ENCODE results near the gene FBXW4. TPM values are rescaled to one million over a fixed set of nuclear protein-coding genes. Genes with fewer than 3 reads are reported as not detected.
A peak's percentile ranks its signal among the peaks of the same experiment; 100 is the strongest.

FBXW4 gene
- total RNA-seq, 6 donors from 2014 or later: 75.2 to 223 (median 88.5) TPM

GRCh38 chr10:101575580-101576210 is 119.3 kb downstream of the FBXW4 start:
- H3K4me3 ChIP-seq: no peak overlapping the region
- no peak for TF ChIP-seq POLR2AphosphoS5 (IDR thresholded peaks at IDR 0.05)
- no peak for TF ChIP-seq CTCF (IDR thresholded peaks at IDR 0.05)
- TF ChIP-seq EP300 (IDR thresholded peaks at IDR 0.05): no peak
- no peak for TF ChIP-seq POLR2A (IDR thresholded peaks at IDR 0.05)
- H3K27me3 ChIP-seq: no peaks in the 10 kb centered on the region
- WGBS, 2 donors: 84 to 92% methylated on average over 6 to 7 of the region's 7 CpGs
- peaks cover 0 to 34% (median 25%) of the 10 kb centered on the region in 4 donors for H3K36me3 ChIP-seq
- H3K9me3 ChIP-seq: peaks cover 0 to 7% (median 6%) of the 10 kb centered on the region in 4 donors
- ATAC-seq (ENCODE audit: low FRiP score in 2 of 2) (no peak), DNase-seq (no peak)
- H3K4me1 ChIP-seq: peaks cover under 1 to 6% (median 4%) of the 10 kb centered on the region in 4 donors
- H3K27ac ChIP-seq: no peak overlapping the region

- DNase-seq (no peak), ATAC-seq (ENCODE audit: low FRiP score in 2 of 2) (no peak)
- Histone ChIP-seq H3K27ac (no peak overlapping the region), H3K27me3 (peaks cover 0 to under 1% (median 0%) of the 10 kb centered on the region in 4 donors), H3K4me1 (peaks cover 6 to 12% (median 10%) of the 10 kb centered on the region in 4 donors), H3K36me3 (peaks cover 0 to 28% (median 19%) of the 10 kb centered on the region in 4 donors), H3K9me3 (peaks cover 0 to 7% (median 6%) of the 10 kb centered on the region in 4 donors), H3K4me3 (no peak overlapping the region)
- TF ChIP-seq EP300 (IDR thresholded peaks at IDR 0.05) (no peak), CTCF (IDR thresholded peaks at IDR 0.05) (no peak), POLR2AphosphoS5 (IDR thresholded peaks at IDR 0.05) (no peak), POLR2A (IDR thresholded peaks at IDR 0.05) (no peak)
- 83 to 90% methylated on average over 2 to 3 of the region's 3 CpGs for WGBS, 2 donors
Observed at GRCh38 chr10:101575091-101575490, 119.9 kb downstream of the FBXW4 start.

GRCh38 chr10:101573885-101574753 is 120.9 kb downstream of the FBXW4 start:
- peak in 1 of 2 donors; percentile 61 for DNase-seq

GRCh38 chr10:101572785-101573184 is 122.2 kb downstream of the FBXW4 start:
- no peak for TF ChIP-seq EP300 (IDR thresholded peaks at IDR 0.05)
- no peak for TF ChIP-seq CTCF (IDR thresholded peaks at IDR 0.05)
- no peak for TF ChIP-seq POLR2A (IDR thresholded peaks at IDR 0.05)
- TF ChIP-seq POLR2AphosphoS5 (IDR thresholded peaks at IDR 0.05): no peak
- Histone ChIP-seq H3K36me3 (peaks cover 0 to 5% (median 2%) of the 10 kb centered on the region in 4 donors), H3K27ac (no peak overlapping the region), H3K4me1 (peaks cover 12 to 20% (median 18%) of the 10 kb centered on the region in 4 donors), H3K27me3 (peaks cover 0 to 20% (median 8%) of the 10 kb centered on the region in 4 donors), H3K9me3 (peaks cover 0 to 7% (median 6%) of the 10 kb centered on the region in 4 donors), H3K4me3 (no peak overlapping the region)
- ATAC-seq (ENCODE audit: low FRiP score in 2 of 2): no peak
- no peak for DNase-seq
- WGBS, 2 donors: 78 to 80% methylated on average over 2 of the region's 2 CpGs

More at GRCh38 chr10:101573885-101574753, 120.9 kb downstream of the FBXW4 start:
- peaks cover 0 to 7% (median 6%) of the 10 kb centered on the region in 4 donors for H3K9me3 ChIP-seq
- ATAC-seq (ENCODE audit: low FRiP score in 2 of 2): no peak
- H3K4me3 ChIP-seq: no peak overlapping the region
- H3K4me1 ChIP-seq: peaks cover 12 to 20% (median 18%) of the 10 kb centered on the region in 4 donors
- TF ChIP-seq EP300 (IDR thresholded peaks at IDR 0.05) (no peak), POLR2AphosphoS5 (IDR thresholded peaks at IDR 0.05) (no peak), POLR2A (IDR thresholded peaks at IDR 0.05) (no peak), CTCF (IDR thresholded peaks at IDR 0.05) (no peak)
- H3K36me3 ChIP-seq: peaks cover 0 to 19% (median 11%) of the 10 kb centered on the region in 4 donors
- no peak overlapping the region for H3K27ac ChIP-seq
- 89 to 91% methylated on average over 23 to 25 of the region's 25 CpGs for WGBS, 2 donors
- H3K27me3 ChIP-seq: peaks cover 0 to 10% (median 4%) of the 10 kb centered on the region in 4 donors

Data from upper lobe of left lung (tissue), 6 donors.